Measurements from ENCODE around the gene RFX2. TPM values are rescaled to one million over a fixed set of nuclear protein-coding genes. Genes with fewer than 3 reads are reported as not detected.

The RFX2 gene
- total and polyA plus RNA-seq, 2 experiments from 2014 or later: 2.3 to 4.9 TPM

DNA sequence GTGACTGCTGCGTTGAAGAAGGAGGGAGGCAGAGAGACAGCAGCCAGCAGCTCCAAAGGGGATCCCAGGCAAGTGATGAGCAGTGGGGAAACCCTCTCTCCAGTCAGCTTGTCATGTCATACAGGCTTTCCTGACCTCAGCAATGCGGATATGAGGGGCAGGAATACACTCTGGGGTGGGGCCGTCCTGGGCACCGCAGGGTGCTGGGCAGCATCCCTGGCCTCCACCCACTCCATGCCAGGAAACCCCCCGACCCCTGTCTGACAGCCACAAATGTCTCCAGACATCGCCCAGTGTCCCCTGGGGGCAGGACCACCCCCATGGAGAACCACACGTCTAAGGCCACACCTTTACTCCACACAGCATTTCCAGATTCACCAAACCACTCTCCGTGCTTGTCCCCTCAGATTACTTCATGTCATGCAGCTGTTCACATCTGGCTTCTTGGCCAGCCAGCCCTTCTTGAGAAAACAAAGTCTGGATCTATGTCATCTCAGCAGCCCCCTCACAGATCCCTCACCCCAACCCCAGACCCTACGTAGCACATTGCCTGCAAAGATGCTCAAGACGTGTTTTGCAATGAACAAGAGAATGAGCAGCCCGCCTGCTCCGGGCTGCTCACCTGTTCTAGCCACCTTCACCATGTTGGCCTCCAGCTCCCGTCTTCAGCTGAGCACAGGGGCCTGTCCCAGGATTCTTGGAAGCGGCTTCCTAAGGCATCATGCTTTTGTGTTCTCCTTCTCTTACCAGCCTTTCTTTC, 46.5 kb downstream of the RFX2 start:
- Histone ChIP-seq H4K20me1 (ENCODE audit: insufficient read depth, poor library complexity, severe bottlenecking) (no peaks in the 10 kb centered on the region), H3K27me3 (no peaks in the 10 kb centered on the region), H3K4me3 (no peak overlapping the region), H3K9me3 (ENCODE audit: low read depth) (no peaks in the 10 kb centered on the region), H3K36me3 (replicated peaks; ENCODE audit: insufficient read depth, low read depth) (no peaks in the 10 kb centered on the region), H3K4me2 (no peak overlapping the region), H3K79me2 (no peaks in the 10 kb centered on the region), H2AFZ (no peak overlapping the region), H3K4me1 (ENCODE audit: insufficient read depth) (peaks cover 18% of the 10 kb centered on the region), H3K9me2 (replicated peaks; ENCODE audit: insufficient read depth) (no peaks in the 10 kb centered on the region), H3K27ac (no peak overlapping the region)
- 87% methylated on average over 14 of the region's 14 CpGs for WGBS (ENCODE audit: low lambda C conversion rate, missing lambda C conversion rate)
- DNase-seq (ENCODE audit: low spot score): no peak
- TF ChIP-seq EZH2phosphoT487 (IDR thresholded peaks at IDR 0.05; ENCODE audit: low read depth, severe bottlenecking, unreplicated experiment): no peak
- TF ChIP-seq EZH2 (IDR thresholded peaks at IDR 0.05; ENCODE audit: borderline replicate concordance): no peak
- TF ChIP-seq, protein P1, sequence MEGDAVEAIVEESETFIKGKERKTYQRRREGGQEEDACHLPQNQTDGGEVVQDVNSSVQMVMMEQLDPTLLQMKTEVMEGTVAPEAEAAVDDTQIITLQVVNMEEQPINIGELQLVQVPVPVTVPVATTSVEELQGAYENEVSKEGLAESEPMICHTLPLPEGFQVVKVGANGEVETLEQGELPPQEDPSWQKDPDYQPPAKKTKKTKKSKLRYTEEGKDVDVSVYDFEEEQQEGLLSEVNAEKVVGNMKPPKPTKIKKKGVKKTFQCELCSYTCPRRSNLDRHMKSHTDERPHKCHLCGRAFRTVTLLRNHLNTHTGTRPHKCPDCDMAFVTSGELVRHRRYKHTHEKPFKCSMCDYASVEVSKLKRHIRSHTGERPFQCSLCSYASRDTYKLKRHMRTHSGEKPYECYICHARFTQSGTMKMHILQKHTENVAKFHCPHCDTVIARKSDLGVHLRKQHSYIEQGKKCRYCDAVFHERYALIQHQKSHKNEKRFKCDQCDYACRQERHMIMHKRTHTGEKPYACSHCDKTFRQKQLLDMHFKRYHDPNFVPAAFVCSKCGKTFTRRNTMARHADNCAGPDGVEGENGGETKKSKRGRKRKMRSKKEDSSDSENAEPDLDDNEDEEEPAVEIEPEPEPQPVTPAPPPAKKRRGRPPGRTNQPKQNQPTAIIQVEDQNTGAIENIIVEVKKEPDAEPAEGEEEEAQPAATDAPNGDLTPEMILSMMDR (IDR thresholded peaks at IDR 0.05; ENCODE audit: poor library complexity): no peak

DNA sequence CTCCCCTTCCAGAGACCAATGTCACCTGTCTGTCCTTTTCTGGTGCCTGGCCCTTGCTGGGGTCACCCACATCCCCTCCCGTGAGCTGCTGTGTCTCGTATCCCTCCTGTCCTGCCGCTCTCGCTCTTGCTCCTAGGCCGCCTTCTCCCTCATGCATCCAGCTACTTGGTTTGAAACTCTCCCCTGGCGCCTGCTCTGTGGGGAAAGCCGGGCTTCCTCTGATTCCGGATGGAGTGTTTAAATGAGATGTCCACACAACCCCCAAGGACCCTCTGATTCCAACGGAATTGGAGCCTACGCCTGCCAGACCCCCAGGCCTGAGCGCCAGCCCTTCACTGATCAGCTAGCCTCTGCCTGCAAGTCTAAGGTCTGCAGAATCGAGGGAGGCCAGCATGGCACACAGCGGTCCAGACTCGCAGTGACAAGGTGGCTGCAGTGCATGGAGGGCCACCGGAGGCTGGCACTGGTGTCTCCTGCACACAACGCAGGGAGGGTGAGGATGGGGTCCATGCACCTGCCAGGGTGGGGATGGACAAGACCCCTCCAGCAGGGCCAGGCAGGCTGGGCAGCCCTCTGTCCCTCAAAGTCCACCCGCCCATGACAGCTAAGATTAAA, 47.2 kb downstream of the RFX2 start:
- no peak overlapping the region for H3K4me3 ChIP-seq
- WGBS (ENCODE audit: low lambda C conversion rate, missing lambda C conversion rate): 93% methylated on average over 17 of the region's 17 CpGs
- no peaks in the 10 kb centered on the region for H4K20me1 ChIP-seq (ENCODE audit: insufficient read depth, poor library complexity, severe bottlenecking)
- no peaks in the 10 kb centered on the region for H3K79me2 ChIP-seq
- H3K9me3 ChIP-seq (ENCODE audit: low read depth): no peaks in the 10 kb centered on the region
- no peaks in the 10 kb centered on the region for H3K9me2 ChIP-seq (replicated peaks; ENCODE audit: insufficient read depth)
- peaks cover 18% of the 10 kb centered on the region for H3K4me1 ChIP-seq (ENCODE audit: insufficient read depth)
- no peak overlapping the region for H3K4me2 ChIP-seq
- TF ChIP-seq, protein P1 (IDR thresholded peaks at IDR 0.05; ENCODE audit: poor library complexity): no peak
- no peak for TF ChIP-seq EZH2phosphoT487 (IDR thresholded peaks at IDR 0.05; ENCODE audit: low read depth, severe bottlenecking, unreplicated experiment)
- no peak for TF ChIP-seq EZH2 (IDR thresholded peaks at IDR 0.05; ENCODE audit: borderline replicate concordance)
- no peak overlapping the region for H3K27ac ChIP-seq
- no peaks in the 10 kb centered on the region for H3K36me3 ChIP-seq (replicated peaks; ENCODE audit: insufficient read depth, low read depth)
- H2AFZ ChIP-seq: no peak overlapping the region
- H3K27me3 ChIP-seq: no peaks in the 10 kb centered on the region
- no peak for DNase-seq (ENCODE audit: low spot score)

DNA sequence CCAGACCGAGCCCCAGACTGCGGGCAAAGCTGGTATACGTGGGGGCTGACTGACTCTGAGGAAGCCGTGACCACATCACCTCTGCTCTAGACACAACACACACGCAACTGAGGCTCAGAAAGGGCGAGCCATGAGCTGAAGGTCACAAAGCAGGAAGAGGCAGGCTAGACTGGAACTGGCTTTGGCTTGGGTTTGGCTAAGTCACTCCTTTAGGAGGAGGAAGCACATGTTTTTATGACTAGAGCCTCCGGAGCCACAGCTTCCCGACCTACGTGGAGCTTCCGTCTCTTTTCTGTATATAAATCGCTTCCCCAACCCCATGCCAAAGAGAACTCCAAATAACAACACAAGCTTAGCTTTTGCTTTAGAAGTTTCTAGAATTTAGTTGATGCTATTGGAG, 48.0 kb downstream of the RFX2 start:
- 87% methylated on average over 11 of the region's 11 CpGs for WGBS (ENCODE audit: low lambda C conversion rate, missing lambda C conversion rate)
- H3K4me2 ChIP-seq: no peak overlapping the region
- H2AFZ ChIP-seq: no peak overlapping the region
- H3K4me3 ChIP-seq: no peak overlapping the region
- no peaks in the 10 kb centered on the region for H3K9me3 ChIP-seq (ENCODE audit: low read depth)
- H3K9me2 ChIP-seq (replicated peaks; ENCODE audit: insufficient read depth): no peaks in the 10 kb centered on the region
- H3K27me3 ChIP-seq: no peaks in the 10 kb centered on the region
- DNase-seq (ENCODE audit: low spot score): no peak
- peaks cover 18% of the 10 kb centered on the region for H3K4me1 ChIP-seq (ENCODE audit: insufficient read depth)
- no peaks in the 10 kb centered on the region for H4K20me1 ChIP-seq (ENCODE audit: insufficient read depth, poor library complexity, severe bottlenecking)
- no peaks in the 10 kb centered on the region for H3K79me2 ChIP-seq
- no peaks in the 10 kb centered on the region for H3K36me3 ChIP-seq (replicated peaks; ENCODE audit: insufficient read depth, low read depth)
- no peak overlapping the region for H3K27ac ChIP-seq
- no peak for TF ChIP-seq EZH2phosphoT487 (IDR thresholded peaks at IDR 0.05; ENCODE audit: low read depth, severe bottlenecking, unreplicated experiment)
- TF ChIP-seq, protein P1 (IDR thresholded peaks at IDR 0.05; ENCODE audit: poor library complexity): no peak
- TF ChIP-seq EZH2 (IDR thresholded peaks at IDR 0.05; ENCODE audit: borderline replicate concordance): no peak
